Adrenal gland (tissue), 12 donors: ENCODE results near the gene NPAS3. TPM values are rescaled to one million over a fixed set of nuclear protein-coding genes. Genes with fewer than 3 reads are reported as not detected.

Experiments used
- DNase-seq, 7 donors: peaks; one replicate each; pipeline ENCODE4 v3.0.0-alpha.2; 2019 to 2020
- H3K27ac ChIP-seq, 5 donors: fragments of 200-600 bp; sonication (generic) in 4 of 5; 1 replicate in 3 of 5; 2 replicates in 2 of 5; pipeline versions ENCODE4 v1.5.1 to v1.8.0; 2016 to 2020; ENCODE audit warnings: mild to moderate bottlenecking in 1 of 5
- H3K27me3 ChIP-seq: fragments of 200-600 bp; 2 replicates; pipeline ENCODE4 v1.8.0; 2021
- H3K36me3 ChIP-seq, 2 donors: fragments of 200-600 bp; replicated peaks in 1 of 2; 1 replicate in 1 of 2; 2 replicates in 1 of 2; pipeline versions ENCODE4 v1.5.1 to v1.8.0; 2018 to 2022
- H3K4me1 ChIP-seq, 2 donors: fragments of 200-600 bp; replicated peaks in 1 of 2; 1 replicate in 1 of 2; 2 replicates in 1 of 2; pipeline versions ENCODE4 v1.5.1 to v1.8.0; 2018 to 2021
- H3K4me3 ChIP-seq, 4 donors: fragments of 200-600 bp; sonication (generic) in 3 of 4; one replicate each; pipeline ENCODE4 v1.5.1; 2016 to 2018
- H3K9me3 ChIP-seq, 3 donors: fragments of 200-600 bp; sonication (generic) in 1 of 3; replicated peaks in 1 of 3; 1 replicate in 2 of 3; 2 replicates in 1 of 3; pipeline versions ENCODE4 v1.5.1 to v1.8.0; 2016 to 2021
- POLR2A ChIP-seq, 2 donors: fragments of 450-650 bp; IDR thresholded peaks; one replicate each; pipeline ENCODE4 v1.6.1; 2017; ENCODE audit warnings: antibody characterized with exemption in 2 of 2, mild to moderate bottlenecking in 2 of 2, moderate library complexity in 1 of 2
- WGBS, 4 donors: extraction: QIAGEN DNeasy Blood & Tissue Kit in 2 of 4; methylation state at CpG; one replicate each; pipeline versions ENCODE4 v1.1.5 to v1.1.7; 2013 to 2017; 5-methylcytosine and 5-hydroxymethylcytosine counted together
- intact Hi-C, 2 donors: fragments of 100-400 bp; cut with DNase I; formaldehyde crosslinking; loops; one replicate each; pipeline versions ENCODE4 v1.14.1 to v1.15.0; 2022 to 2023
- polyA plus RNA-seq, 3 donors: library from polyadenylated mRNA; stranded (reverse); fragments of 200-250 nt in 2 of 3; fragments of 350-450 nt in 1 of 3; fragmentation: Illumina TruSeq in 1 of 3; extraction: RNeasy Lipid Tissue Mini Kit (QIAGEN cat#74804) in 1 of 3; gene quantifications; one replicate each; pipeline ENCODE4 v1.2.3, GENCODE V29; 2013 to 2014
- total RNA-seq, 9 donors: library from RNA; depleted of rRNA in 4 of 9; stranded (reverse); fragments of >200 nt in 4 of 9; fragments of 120-200 nt in 1 of 9; fragmentation: NEBNext Ultra II Directional in 1 of 9; extraction: Animal tissue kit (Norgen Biotek cat#: 25700) in 1 of 9; gene quantifications; one replicate each; pipeline versions ENCODE4 v1.1.0 to v1.2.4, GENCODE V29; 2013 to 2023
- TF ChIP-seq, protein P1 (sequence below), 6 experiments: fragments of 450-650 bp in 4 of 6; fragments of 200-600 bp in 2 of 6; sonication (generic) in 1 of 6; IDR thresholded peaks; 1 replicate in 5 of 6; 2 replicates in 1 of 6; pipeline versions ENCODE4 v1.5.1 to v1.8.0; 2016 to 2021; ENCODE audit warnings: antibody characterized with exemption in 6 of 6, mild to moderate bottlenecking in 2 of 6, moderate library complexity in 1 of 6
- donor health status: healthy with polysubstance abuse.
- donor health status: Bipolar disorder and iron deficiency.
- donor health status: DM: yes; HTN: yes; CAD: no.
- donor health status: DM: no; HTN: no; CAD: no.
- donor health status: DM: no; HTN: no; CAD: no.
- donor health status: DM: yes; HTN: yes; CAD: no.

NPAS3 gene
- total and polyA plus RNA-seq, 12 donors, result 0.36 to 7.5 (median 1.5) TPM

DNA sequence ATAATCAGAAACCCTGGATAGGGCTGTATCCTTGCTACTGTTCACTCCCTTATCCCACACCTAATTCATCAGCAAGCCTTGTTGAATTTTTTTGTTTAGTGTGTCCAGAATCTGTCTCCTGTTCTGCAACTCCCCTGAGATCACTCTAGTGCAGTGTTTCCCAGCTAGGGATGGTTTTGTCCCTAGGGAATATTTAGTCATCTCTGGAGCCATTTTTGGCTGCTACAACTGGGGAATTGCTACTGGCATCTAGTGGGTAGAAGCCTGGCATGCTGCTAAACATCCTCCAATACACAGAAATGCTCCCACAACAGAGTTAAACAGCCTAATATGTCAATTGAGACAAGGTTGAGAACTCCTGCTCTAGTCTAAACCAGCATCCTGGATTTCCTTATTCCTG lies 248.0 kb downstream of the NPAS3 start:
- Histone ChIP-seq H3K4me3 (no peak overlapping the region), H3K27me3 (no peaks in the 10 kb centered on the region), H3K27ac (no peak overlapping the region), H3K4me1 (no peaks in the 10 kb centered on the region), H3K9me3 (no peaks in the 10 kb centered on the region), H3K36me3 (no peaks in the 10 kb centered on the region)
- TF ChIP-seq POLR2A (IDR thresholded peaks at IDR 0.05), result no peak
- TF ChIP-seq, protein P1, sequence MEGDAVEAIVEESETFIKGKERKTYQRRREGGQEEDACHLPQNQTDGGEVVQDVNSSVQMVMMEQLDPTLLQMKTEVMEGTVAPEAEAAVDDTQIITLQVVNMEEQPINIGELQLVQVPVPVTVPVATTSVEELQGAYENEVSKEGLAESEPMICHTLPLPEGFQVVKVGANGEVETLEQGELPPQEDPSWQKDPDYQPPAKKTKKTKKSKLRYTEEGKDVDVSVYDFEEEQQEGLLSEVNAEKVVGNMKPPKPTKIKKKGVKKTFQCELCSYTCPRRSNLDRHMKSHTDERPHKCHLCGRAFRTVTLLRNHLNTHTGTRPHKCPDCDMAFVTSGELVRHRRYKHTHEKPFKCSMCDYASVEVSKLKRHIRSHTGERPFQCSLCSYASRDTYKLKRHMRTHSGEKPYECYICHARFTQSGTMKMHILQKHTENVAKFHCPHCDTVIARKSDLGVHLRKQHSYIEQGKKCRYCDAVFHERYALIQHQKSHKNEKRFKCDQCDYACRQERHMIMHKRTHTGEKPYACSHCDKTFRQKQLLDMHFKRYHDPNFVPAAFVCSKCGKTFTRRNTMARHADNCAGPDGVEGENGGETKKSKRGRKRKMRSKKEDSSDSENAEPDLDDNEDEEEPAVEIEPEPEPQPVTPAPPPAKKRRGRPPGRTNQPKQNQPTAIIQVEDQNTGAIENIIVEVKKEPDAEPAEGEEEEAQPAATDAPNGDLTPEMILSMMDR (IDR thresholded peaks at IDR 0.05), result no peak
- intact Hi-C loops, result no loop called here
- DNase-seq, result no peak

GRCh38 chr14:33188880-33189279 lies 250.2 kb downstream of the NPAS3 start:
- intact Hi-C loops, result no loop called here
- no peak overlapping the region for H3K27ac ChIP-seq
- H3K36me3 ChIP-seq, result no peaks in the 10 kb centered on the region
- 80 to 88% (median 86%) methylated on average over 2 of the region's 2 CpGs for WGBS, 4 donors
- DNase-seq, result no peak
- TF ChIP-seq, protein P1 (IDR thresholded peaks at IDR 0.05), result no peak
- TF ChIP-seq POLR2A (IDR thresholded peaks at IDR 0.05), result no peak
- H3K4me3 ChIP-seq, result no peak overlapping the region
- no peaks in the 10 kb centered on the region for H3K9me3 ChIP-seq
- H3K27me3 ChIP-seq, result no peaks in the 10 kb centered on the region
- no peaks in the 10 kb centered on the region for H3K4me1 ChIP-seq

GRCh38 chr14:33191855-33192254 lies 253.2 kb downstream of the NPAS3 start:
- no peak for DNase-seq
- no peak overlapping the region for H3K4me3 ChIP-seq
- no peaks in the 10 kb centered on the region for H3K4me1 ChIP-seq
- intact Hi-C loops, result no loop called here
- TF ChIP-seq, protein P1 (IDR thresholded peaks at IDR 0.05), result no peak
- no peak for TF ChIP-seq POLR2A (IDR thresholded peaks at IDR 0.05)
- no peaks in the 10 kb centered on the region for H3K9me3 ChIP-seq
- no peaks in the 10 kb centered on the region for H3K36me3 ChIP-seq
- no peak overlapping the region for H3K27ac ChIP-seq
- no peaks in the 10 kb centered on the region for H3K27me3 ChIP-seq

DNA sequence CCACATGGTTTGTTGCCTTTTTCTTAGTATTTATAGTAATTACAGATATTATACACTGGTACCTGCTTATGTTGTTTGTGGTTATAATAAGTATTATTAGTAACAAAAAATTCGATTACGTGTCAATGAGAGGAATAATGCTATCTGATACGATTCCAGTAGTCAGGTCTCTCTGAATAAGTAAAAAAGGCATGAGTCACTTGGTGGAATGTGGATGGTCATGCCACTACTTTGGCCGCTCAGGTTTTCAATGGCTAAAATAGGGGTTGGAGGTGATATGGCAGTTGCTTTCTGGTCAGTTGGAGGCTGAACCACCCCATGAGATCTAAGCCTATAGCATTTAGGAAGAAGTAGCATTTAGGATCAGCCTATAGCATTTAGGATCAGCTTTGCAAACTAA lies 255.9 kb downstream of the NPAS3 start:
- intact Hi-C loops, result no loop called here
- H3K27me3 ChIP-seq, result no peaks in the 10 kb centered on the region
- TF ChIP-seq, protein P1 (IDR thresholded peaks at IDR 0.05), result no peak
- TF ChIP-seq POLR2A (IDR thresholded peaks at IDR 0.05), result no peak

More for the DNA sequence above, 255.9 kb downstream of the NPAS3 start:
- H3K9me3 ChIP-seq, result no peaks in the 10 kb centered on the region
- DNase-seq, result no peak
- H3K27ac ChIP-seq, result no peak overlapping the region
- no peak overlapping the region for H3K4me3 ChIP-seq
- H3K36me3 ChIP-seq, result no peaks in the 10 kb centered on the region
- 91 to 96% (median 94%) methylated on average over 4 of the region's 4 CpGs for WGBS, 4 donors
- no peaks in the 10 kb centered on the region for H3K4me1 ChIP-seq
